ENCODE results near the gene HDAC11. TPM values are rescaled to one million over a fixed set of nuclear protein-coding genes. Genes with fewer than 3 reads are reported as not detected.

HDAC11 gene
- total RNA-seq, 1 donor from 2014 or later, result 19.7 TPM

DNA sequence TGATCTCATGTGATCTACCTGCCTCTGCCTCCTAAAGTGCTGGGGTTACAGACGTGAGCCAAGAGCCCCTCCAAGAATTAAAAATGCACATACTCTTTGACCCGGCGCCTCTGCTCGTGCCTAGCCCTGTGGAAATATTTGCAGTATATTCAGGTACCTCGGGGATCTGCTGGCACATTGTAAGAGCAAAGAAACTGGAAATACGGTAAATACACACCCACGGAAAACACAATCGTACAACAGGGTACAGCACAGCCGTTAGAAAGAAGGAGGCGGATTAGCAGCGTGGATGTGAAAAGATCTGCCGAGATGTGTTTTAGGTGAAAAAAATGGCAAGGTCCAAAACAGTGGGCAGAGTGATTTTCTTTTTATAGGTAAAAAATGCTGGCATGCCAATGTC lies 6.1 kb upstream of the HDAC11 start:
- DNase-seq (ENCODE audit: low read depth) (no peak), FAIRE-seq (no peak)
- Histone ChIP-seq H3K36me3 (ENCODE audit: control insufficient read depth, insufficient read depth, low read length) (no peaks in the 10 kb centered on the region), H3K4me3 (ENCODE audit: low read depth, low read length) (no peak overlapping the region), H3K27me3 (ENCODE audit: control insufficient read depth, insufficient read depth, low read length) (no peaks in the 10 kb centered on the region)
- TF ChIP-seq, protein P1, sequence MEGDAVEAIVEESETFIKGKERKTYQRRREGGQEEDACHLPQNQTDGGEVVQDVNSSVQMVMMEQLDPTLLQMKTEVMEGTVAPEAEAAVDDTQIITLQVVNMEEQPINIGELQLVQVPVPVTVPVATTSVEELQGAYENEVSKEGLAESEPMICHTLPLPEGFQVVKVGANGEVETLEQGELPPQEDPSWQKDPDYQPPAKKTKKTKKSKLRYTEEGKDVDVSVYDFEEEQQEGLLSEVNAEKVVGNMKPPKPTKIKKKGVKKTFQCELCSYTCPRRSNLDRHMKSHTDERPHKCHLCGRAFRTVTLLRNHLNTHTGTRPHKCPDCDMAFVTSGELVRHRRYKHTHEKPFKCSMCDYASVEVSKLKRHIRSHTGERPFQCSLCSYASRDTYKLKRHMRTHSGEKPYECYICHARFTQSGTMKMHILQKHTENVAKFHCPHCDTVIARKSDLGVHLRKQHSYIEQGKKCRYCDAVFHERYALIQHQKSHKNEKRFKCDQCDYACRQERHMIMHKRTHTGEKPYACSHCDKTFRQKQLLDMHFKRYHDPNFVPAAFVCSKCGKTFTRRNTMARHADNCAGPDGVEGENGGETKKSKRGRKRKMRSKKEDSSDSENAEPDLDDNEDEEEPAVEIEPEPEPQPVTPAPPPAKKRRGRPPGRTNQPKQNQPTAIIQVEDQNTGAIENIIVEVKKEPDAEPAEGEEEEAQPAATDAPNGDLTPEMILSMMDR (IDR thresholded peaks at IDR 0.05; ENCODE audit: insufficient read depth, low read length, severe bottlenecking), result no peak

DNA sequence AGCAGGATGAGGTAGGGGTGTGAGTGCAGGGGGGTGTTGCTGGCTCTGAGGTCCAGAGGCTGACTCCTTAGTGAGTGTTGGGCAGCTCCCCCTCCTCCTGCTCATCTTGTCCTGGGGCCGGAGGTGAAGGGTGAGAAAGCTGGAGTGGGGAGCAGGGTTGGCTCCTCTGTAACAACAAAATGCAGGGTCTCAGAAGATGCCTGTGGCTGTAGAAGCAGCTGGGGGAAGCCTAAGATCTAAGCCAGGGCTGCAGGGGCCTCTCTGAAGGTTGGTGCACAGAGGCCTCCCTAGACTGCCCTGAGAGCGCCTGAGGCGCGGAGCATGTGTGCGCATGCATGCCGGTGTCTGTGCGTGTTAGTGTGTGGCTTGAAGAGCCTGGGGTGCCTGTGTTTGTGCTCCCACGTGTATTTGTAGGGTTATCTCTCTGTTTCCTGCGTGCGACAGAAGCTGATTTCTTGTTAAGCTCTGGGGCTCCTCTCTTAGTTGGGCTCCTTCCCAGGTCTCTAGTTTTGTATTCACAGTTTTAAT lies 5.3 kb upstream of the HDAC11 start:
- DNase-seq (ENCODE audit: low read depth) (no peak), FAIRE-seq (no peak)
- Histone ChIP-seq H3K4me3 (ENCODE audit: low read depth, low read length) (no peak overlapping the region), H3K36me3 (ENCODE audit: control insufficient read depth, insufficient read depth, low read length) (no peaks in the 10 kb centered on the region), H3K27me3 (ENCODE audit: control insufficient read depth, insufficient read depth, low read length) (no peaks in the 10 kb centered on the region)
- TF ChIP-seq, protein P1 (IDR thresholded peaks at IDR 0.05; ENCODE audit: insufficient read depth, low read length, severe bottlenecking), result no peak

DNA sequence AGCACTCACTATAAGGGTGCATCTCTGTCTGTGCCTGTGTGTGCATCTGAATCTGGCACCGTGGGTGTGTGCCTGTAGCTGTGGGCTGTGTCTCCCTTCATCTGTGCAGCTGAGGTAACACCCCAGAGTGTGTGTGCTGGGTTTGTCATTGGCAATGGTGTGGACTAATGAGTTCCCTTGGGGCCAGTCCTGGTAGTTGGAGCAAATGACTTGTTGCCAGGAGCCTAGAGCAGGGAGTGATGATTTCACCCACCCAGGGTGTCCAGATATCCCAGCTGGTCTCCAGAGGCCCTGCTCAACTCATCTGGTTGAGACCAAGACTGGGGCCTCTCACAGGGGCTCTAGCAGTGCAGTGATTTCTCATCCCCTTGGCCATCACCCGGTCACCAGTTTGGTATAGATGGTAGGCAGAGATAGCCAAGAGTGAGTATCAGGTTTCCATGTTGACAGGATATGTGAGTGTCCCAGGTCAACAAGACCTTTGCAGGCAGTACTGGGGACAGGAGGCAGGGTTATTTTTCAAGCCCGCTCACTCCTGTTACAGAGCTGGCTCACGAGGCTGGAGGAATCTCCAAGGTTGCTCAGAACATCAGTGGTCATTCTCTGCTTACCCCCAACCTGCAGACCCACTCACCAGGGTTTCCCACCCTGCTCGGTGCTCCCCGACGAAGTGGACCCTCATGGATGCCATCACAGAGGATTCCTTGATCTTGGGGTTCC lies 4.1 kb upstream of the HDAC11 start:
- Histone ChIP-seq H3K36me3 (ENCODE audit: control insufficient read depth, insufficient read depth, low read length) (no peaks in the 10 kb centered on the region), H3K4me3 (ENCODE audit: low read depth, low read length) (no peak overlapping the region), H3K27me3 (ENCODE audit: control insufficient read depth, insufficient read depth, low read length) (no peaks in the 10 kb centered on the region)
- TF ChIP-seq, protein P1 (IDR thresholded peaks at IDR 0.05; ENCODE audit: insufficient read depth, low read length, severe bottlenecking), result no peak
- DNase-seq (ENCODE audit: low read depth) (no peak), FAIRE-seq (no peak)

DNA sequence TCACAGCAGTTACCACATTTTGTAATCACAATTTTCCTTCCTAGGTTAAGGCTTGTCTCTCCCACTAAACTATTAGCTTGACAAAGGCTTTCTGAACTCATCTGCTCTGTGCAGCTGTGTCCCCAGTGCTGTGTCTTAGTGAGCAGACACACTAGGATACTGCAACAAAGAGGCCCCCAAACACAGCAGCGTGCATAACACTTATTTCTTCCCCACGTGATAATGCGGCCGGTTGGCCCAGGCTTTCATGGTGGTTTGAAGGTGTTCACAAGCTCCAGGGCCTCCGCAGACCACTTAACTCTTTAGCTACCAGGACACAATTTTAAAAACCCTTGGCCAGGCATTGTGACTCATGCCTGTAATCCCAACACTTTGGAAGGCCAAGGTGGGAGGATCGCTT lies 2.2 kb upstream of the HDAC11 start:
- FAIRE-seq (no peak), DNase-seq (ENCODE audit: low read depth) (no peak)
- Histone ChIP-seq H3K27me3 (ENCODE audit: control insufficient read depth, insufficient read depth, low read length) (no peaks in the 10 kb centered on the region), H3K4me3 (ENCODE audit: low read depth, low read length) (no peak overlapping the region), H3K36me3 (ENCODE audit: control insufficient read depth, insufficient read depth, low read length) (peaks cover 3% of the 10 kb centered on the region)
- TF ChIP-seq, protein P1 (IDR thresholded peaks at IDR 0.05; ENCODE audit: insufficient read depth, low read length, severe bottlenecking), result no peak

DNA sequence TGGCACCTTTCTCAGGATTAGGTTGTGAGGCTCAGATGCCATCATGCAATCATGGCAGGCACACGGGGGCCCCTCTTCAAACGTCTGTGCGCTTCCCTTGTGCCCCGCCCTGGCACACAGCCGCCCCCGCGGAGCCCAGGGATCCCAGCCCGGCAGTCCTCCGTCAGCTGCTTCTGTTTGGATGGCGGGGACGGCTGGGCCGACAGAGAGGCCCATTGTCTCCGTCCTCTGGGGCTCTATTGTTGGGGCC lies 849 bp upstream of the HDAC11 start:
- Histone ChIP-seq H3K4me3 (ENCODE audit: low read depth, low read length) (peak overlapping the region; percentile 73), H3K36me3 (ENCODE audit: control insufficient read depth, insufficient read depth, low read length) (peaks cover 3% of the 10 kb centered on the region), H3K27me3 (ENCODE audit: control insufficient read depth, insufficient read depth, low read length) (no peaks in the 10 kb centered on the region)
- no peak for FAIRE-seq
- no peak for DNase-seq (ENCODE audit: low read depth)
- TF ChIP-seq, protein P1 (IDR thresholded peaks at IDR 0.05; ENCODE audit: insufficient read depth, low read length, severe bottlenecking), result no peak
